CD4-positive, alpha-beta T cell treated with Interleukin-1 beta for 1 hour (primary cell): ENCODE measurements around the gene MYB.
"Not testable (repeated sequence)": the region's sequence is repeated elsewhere in the genome, so short reads cannot be mapped to it uniquely, and the experiment has no call there.

Experiments used
- DNase-seq, 2 donors: peaks; one replicate each; pipeline ENCODE4 v3.0.0-alpha.2; 2020 to 2022

Gene MYB

GRCh38 chr6:135225911-135226310 is 44.8 kb downstream of the MYB start:
- no peak for DNase-seq

DNA sequence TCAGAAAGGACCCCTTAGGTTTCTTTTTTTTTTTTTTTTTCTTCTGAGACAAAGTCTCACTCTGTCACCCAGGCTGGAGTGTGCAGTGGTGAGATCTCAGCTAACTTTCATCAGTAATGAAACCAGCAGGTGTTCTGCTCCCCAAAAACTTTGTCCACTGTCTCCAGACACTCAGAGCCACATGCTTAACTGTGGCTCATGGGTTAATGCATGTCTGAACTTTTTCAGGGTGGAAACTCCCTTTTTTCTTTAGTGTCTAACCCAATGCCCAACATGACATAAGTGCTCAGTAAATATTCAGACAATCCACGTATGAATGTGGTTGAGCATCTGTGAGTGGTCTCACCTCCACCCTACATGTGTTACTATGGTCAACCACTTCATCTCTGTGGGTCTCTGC is 45.4 kb downstream of the MYB start:
- DNase-seq = no peak

DNA sequence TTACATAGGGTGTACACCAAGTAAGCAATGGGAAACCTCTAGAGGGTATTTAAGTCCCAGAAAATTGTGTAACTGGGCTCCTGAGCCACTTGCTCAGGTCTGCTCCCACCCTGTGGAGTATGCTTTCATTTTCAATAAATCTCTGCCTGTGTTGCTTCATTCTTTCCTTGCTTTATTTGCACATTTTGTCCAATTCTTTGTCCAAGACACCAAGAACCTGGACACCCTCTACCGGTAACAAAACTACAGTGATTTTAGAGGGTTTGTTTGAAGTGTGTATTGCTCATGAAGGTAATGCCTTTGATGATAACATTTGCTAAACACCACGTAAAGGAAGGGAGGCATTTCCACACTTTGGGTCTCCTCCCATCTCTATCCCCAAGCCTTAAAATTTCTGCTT is 46.2 kb downstream of the MYB start:
- DNase-seq = no peak

- DNase-seq = no peak
These were observed 46.6 kb downstream of the MYB start for GRCh38 chr6:135227758-135228157.

DNA sequence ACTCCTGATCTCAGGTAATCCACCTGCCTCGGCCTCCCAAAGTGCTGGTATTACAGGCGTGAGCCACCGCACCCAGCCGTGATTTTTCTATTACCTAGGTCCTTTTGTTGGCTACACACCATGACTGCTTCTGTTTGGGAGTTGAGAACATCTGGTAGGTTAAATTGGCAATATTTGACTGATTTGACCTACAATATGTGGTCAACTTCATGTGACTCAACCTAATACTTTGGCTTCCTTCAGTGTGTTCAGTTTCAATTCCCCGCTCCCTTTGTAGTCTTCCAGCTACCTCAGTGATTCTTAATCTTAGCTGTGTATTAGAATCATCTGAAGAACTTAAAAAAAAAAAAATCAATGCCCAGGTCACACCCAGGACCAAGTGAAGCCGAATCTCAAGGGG is 47.4 kb downstream of the MYB start:
- no peak for DNase-seq

GRCh38 chr6:135229996-135230395 is 48.9 kb downstream of the MYB start:
- DNase-seq = no peak

GRCh38 chr6:135230711-135231468 is 49.8 kb downstream of the MYB start:
- no peak for DNase-seq

GRCh38 chr6:135231469-135231844 is 50.3 kb downstream of the MYB start:
- DNase-seq = no peak

- DNase-seq = no peak
These were observed 52.8 kb downstream of the MYB start for GRCh38 chr6:135233686-135234491.

- no peak for DNase-seq
These were observed 53.3 kb downstream of the MYB start for GRCh38 chr6:135234492-135234780.

DNA sequence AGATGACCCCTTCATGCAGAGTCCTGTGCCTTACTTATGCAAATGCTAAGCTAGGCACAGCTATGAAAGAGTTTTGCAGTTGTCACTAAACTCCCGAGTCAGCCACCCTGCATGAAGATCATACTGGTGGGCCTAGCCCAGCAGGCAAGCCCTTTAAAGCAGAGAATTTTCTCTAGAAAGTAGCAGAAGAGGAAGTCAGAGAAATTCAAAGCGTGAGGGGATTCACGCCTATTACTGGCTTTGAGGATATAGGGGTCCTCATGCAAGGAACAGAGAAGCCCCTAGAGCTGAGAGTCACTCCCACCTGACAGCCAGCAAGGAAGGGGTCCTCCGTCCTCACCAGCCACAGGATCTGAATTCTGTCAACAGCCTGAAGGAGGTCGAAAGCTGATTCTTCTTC is 54.6 kb downstream of the MYB start:
- DNase-seq = no peak

DNA sequence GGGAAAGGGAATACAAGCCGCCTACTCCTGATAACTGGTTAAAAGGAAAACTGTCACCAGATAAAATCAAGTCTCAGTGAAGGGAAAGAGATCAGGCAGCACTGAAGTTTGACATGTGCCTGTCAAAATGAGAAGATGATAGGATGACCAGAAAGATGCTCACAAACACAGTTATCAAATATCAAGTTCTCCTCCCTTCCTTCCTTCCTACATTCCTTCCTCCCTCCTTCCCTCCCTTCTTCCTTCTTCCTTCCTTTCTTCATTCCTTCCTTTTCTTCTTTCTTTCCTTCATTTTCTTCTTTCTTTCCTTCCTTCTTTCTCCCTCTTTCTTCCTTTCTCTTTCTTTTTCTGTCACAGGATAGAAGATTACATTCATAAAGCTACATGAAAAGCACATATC is 55.2 kb downstream of the MYB start:
- no peak for DNase-seq

DNA sequence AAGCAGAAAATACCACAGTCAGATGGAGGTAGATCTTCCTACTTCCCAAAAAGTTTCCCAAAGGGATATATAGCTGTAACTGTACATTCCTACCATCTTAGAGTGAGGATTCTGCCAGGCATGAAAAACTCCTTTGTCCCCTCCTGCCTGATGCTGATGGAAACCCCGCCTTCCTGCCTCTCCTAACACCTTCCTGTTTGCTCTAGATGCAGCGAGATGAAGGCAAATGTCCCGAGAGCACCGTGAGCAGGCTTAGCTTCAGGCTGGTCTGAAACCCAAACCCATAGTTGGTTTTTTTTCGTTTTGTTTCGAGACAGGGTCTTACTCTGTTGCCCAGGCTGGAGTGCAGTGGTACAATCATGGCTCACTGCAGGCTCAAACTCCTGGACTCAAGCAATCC is 55.6 kb downstream of the MYB start:
- no peak for DNase-seq

DNA sequence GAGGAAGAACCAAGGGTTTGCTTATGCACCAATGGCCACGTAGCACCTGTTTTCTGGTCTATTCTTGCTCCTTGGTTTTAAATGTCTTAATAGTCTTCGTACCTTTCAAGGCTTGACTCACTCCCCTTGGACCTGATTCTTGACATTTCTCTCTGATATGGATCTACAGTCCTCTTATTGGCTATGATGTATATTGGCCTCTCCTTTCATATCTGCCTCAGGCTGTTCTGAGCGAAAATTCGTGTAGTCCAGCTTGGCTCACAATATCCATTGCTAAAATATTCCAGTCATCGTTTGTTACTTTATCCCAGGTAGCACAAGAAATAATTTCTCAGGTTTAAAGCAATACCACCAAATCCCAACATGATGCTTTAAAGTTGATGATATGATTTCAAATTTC is 59.6 kb downstream of the MYB start:
- no peak for DNase-seq

DNA sequence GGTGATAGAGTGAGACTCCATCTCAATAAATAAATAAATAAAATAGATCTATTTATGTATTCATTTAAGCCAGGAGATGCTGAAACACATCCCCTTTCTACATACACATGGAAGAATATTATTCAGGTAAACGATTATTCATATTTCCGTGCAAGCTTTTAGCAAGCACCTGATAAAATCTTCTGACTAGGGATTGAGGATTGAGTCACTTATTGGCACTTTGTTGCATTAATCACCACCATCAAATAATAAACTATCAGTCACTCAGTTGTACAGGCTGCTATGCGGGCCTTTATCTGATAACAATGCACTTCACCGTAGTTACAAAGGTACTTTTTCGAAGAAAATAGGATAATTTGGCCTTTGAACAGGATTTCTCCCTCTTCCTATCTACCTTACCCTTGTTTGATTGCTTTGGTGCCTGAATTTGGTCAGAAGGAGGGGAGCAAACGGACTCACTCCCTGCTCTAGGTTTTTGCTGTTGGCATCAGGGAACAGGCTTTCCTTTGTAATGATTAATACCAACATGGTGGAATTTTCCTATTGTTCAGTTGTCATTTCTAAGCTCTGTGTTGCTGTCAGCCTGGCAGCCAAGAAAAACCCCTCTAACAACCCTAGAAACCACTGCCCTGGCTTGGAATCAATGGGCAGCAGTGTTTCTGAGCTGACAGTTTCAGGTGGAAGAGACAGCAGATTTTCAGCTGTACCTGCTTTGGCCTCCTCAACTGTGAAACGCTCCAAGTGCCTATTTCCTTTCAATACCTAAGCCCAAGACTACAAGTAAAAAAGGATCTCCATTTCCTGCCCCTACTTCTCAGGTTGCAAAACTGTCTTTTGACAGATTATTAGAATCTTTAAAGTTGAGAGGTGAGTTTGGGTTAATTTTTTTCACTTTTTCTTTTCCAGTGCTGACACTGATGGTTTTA is 63.0 kb downstream of the MYB start:
- DNase-seq = no peak

DNA sequence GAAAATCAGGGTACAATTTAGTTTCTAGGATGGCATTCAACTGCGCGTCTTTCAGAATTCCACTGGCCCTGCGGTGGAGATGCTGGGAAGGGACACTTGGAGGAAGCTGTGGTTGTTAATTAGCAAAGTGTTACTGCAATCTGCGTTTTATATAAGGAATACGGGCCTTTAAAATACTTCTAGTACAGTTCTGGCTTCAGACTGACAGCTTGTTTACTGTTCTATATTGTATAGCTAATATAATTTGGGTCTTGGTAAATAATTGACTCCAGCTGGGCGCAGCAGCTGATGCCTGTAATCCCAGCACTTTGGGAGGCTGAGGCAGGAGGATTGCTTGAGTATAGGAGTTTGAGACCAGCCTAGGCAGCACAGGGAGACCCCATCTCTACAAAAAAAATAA is 63.7 kb downstream of the MYB start:
- DNase-seq = no peak

DNA sequence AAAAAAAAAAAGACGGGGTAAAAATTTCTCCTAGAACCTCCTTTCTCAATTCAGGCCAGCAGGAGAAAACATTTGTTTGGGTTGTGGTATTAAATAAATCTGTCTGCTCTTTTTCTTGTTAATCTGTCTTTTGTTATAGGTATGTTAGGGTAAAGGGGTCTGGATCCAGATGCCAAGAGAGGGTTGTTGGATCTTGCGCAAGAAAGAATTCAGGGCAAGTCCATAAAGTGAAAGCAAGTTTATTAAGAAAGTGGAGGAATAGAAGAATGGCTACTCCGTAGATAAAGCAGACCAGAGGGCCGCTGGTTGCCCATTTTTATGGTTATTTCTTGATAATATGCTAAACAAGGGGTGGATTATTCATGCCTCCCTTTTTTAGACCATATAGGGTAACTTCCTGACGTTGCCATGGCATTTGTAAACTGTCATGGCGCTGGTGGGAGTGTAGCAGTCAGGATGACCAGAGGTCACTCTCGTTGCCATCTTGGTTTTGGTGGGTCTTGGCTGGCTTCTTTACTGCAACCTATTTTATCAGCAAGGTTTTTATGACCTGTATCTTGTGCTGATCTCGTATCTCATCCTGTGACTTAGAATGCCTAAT is 65.4 kb downstream of the MYB start:
- DNase-seq = not testable (repeated sequence)

- DNase-seq = peak in 1 of 2 donors; percentile 33
These were observed 69.1 kb downstream of the MYB start for GRCh38 chr6:135250234-135250633.

DNA sequence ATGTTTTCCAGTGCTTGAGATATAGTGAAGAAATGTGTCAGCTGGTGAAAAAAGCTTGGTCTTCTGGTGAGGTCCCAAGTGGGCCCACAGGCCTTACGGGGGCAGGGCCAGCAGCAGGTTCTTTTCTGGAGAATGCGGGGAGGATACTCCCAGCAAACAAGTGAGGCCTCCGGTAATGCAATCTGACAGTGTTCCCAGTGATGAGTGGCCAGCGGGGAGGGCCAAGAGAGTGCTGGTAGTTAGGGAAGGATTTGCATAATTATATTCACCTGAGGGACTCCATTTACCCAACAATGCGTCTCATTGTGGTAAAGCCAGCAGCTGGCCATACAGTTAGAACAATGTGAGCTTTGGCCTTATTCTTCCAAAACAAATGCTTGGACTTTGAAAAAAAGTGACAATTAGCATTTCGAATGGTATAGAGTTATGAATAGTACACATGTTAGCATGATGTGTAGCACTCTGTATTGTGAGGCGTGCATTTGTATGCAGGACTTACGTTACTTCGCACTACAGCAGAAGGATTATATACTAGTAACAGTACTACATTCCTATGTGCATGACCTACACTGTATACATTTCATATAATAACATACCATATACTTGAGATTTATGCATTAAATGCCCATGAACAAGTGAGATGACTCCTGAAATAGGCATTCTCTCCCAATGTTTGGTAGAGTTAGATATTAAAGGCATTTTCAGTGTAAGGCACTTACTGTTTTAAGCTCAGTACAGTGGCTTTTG is 69.8 kb downstream of the MYB start:
- DNase-seq = no peak

GRCh38 chr6:135251498-135252441 is 70.7 kb downstream of the MYB start:
- DNase-seq = no peak

DNA sequence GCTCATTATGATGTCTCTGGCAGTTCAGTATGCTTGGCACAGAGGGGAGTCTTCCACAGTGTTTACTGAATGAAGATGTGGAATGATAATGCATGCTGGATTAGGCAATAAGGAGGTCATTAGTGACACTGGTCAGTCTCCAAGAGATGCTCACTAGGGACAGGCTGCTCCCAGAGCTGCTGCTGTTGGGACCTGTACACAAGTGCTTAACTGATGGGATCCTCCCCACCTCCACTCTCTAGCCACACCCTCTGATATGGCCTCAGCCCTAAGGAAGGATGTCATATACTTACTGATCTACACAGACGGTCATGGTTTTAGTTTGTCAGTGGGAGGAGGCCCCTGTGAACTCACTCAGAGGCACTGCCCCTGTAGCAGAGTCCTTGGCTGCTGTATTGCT is 73.4 kb downstream of the MYB start:
- no peak for DNase-seq
